Right atrium auricular region (tissue), 2 donors: Measurements from ENCODE around the gene UVRAG. TPM values are rescaled to one million over a fixed set of nuclear protein-coding genes. Genes with fewer than 3 reads are reported as not detected.
A peak's percentile ranks its signal among the peaks of the same experiment; 100 is the strongest.

Experiments
- DNase-seq: peaks from one replicate; pipeline ENCODE4 v3.0.0-alpha.2; 2019; ENCODE audit warnings: low spot score
- H3K27ac ChIP-seq, 2 donors: fragments of 200-600 bp; sonication (generic); 1 replicate in 1 of 2; 2 replicates in 1 of 2; pipeline ENCODE4 v1.5.1; 2016 to 2019
- H3K27me3 ChIP-seq, 2 donors: fragments of 200-600 bp; sonication (generic); one replicate each; pipeline versions ENCODE4 v1.5.1 to v1.6.0; 2017 to 2019
- H3K36me3 ChIP-seq: fragments of 200-600 bp; sonication (generic); one replicate; pipeline ENCODE4 v1.5.1; 2016
- H3K4me1 ChIP-seq, 2 donors: fragments of 200-600 bp; sonication (generic); one replicate each; pipeline versions ENCODE4 v1.5.1 to v1.6.0; 2017 to 2019
- H3K4me3 ChIP-seq, 2 donors: fragments of 200-600 bp; sonication (generic); 1 replicate in 1 of 2; 2 replicates in 1 of 2; pipeline ENCODE4 v1.5.1; 2017 to 2019; ENCODE audit warnings: mild to moderate bottlenecking in 1 of 2, moderate library complexity in 1 of 2
- H3K9me3 ChIP-seq, 2 donors: fragments of 200-600 bp; sonication (generic); one replicate each; pipeline ENCODE4 v1.5.1; 2019
- CTCF ChIP-seq, 2 donors: fragments of 200-600 bp; sonication (generic); IDR thresholded peaks; one replicate each; pipeline ENCODE4 v1.5.1; 2019; ENCODE audit warnings: antibody characterized with exemption in 2 of 2
- total RNA-seq, 2 donors: library from RNA; depleted of rRNA; stranded (reverse); fragments of >200 nt; gene quantifications; one replicate each; pipeline ENCODE4 v1.1.0, GENCODE V29; 2016

UVRAG gene
- total RNA-seq, 2 donors from 2014 or later = 13.2 to 13.9 TPM

GRCh38 chr11:75816561-75817239 lies 1.7 kb downstream of the UVRAG start:
- Histone ChIP-seq H3K27me3 (no peaks in the 10 kb centered on the region), H3K4me1 (peaks cover 0 to 51% of the 10 kb centered on the region in 2 donors), H3K4me3 (peak overlapping the region; percentile 89 to 99), H3K9me3 (no peaks in the 10 kb centered on the region), H3K36me3 (no peaks in the 10 kb centered on the region), H3K27ac (peak overlapping the region in 1 of 2 donors; percentile 97)
- no peak for TF ChIP-seq CTCF (IDR thresholded peaks at IDR 0.05)
- DNase-seq = no peak

GRCh38 chr11:75820645-75821044 lies 5.6 kb downstream of the UVRAG start:
- Histone ChIP-seq H3K27ac (no peak overlapping the region), H3K27me3 (no peaks in the 10 kb centered on the region), H3K4me3 (no peak overlapping the region), H3K4me1 (peaks cover 0 to 56% of the 10 kb centered on the region in 2 donors), H3K36me3 (no peaks in the 10 kb centered on the region), H3K9me3 (no peaks in the 10 kb centered on the region)
- no peak for DNase-seq
- no peak for TF ChIP-seq CTCF (IDR thresholded peaks at IDR 0.05)

GRCh38 chr11:75821202-75821601 lies 6.2 kb downstream of the UVRAG start:
- no peak for DNase-seq
- Histone ChIP-seq H3K27me3 (no peaks in the 10 kb centered on the region), H3K9me3 (no peaks in the 10 kb centered on the region), H3K4me3 (no peak overlapping the region), H3K4me1 (peaks cover 0 to 56% of the 10 kb centered on the region in 2 donors), H3K36me3 (no peaks in the 10 kb centered on the region), H3K27ac (no peak overlapping the region)
- no peak for TF ChIP-seq CTCF (IDR thresholded peaks at IDR 0.05)

GRCh38 chr11:75822541-75822940 lies 7.5 kb downstream of the UVRAG start:
- Histone ChIP-seq H3K27me3 (no peaks in the 10 kb centered on the region), H3K9me3 (no peaks in the 10 kb centered on the region), H3K4me1 (peaks cover 0 to 54% of the 10 kb centered on the region in 2 donors), H3K4me3 (no peak overlapping the region), H3K36me3 (no peaks in the 10 kb centered on the region), H3K27ac (no peak overlapping the region)
- no peak for DNase-seq
- no peak for TF ChIP-seq CTCF (IDR thresholded peaks at IDR 0.05)

GRCh38 chr11:75823415-75823814 lies 8.4 kb downstream of the UVRAG start:
- no peaks in the 10 kb centered on the region for H3K36me3 ChIP-seq
- no peak for DNase-seq
- H3K27ac ChIP-seq = no peak overlapping the region
- H3K27me3 ChIP-seq = no peaks in the 10 kb centered on the region
- no peak overlapping the region for H3K4me3 ChIP-seq
- no peak for TF ChIP-seq CTCF (IDR thresholded peaks at IDR 0.05)
- peaks cover 0 to 58% of the 10 kb centered on the region in 2 donors for H3K4me1 ChIP-seq
- no peaks in the 10 kb centered on the region for H3K9me3 ChIP-seq

- no peak for DNase-seq
- H3K27ac ChIP-seq = no peak overlapping the region
- TF ChIP-seq CTCF (IDR thresholded peaks at IDR 0.05) = no peak
- H3K36me3 ChIP-seq = no peaks in the 10 kb centered on the region
- peaks cover 0 to 55% of the 10 kb centered on the region in 2 donors for H3K4me1 ChIP-seq
- no peaks in the 10 kb centered on the region for H3K9me3 ChIP-seq
- H3K27me3 ChIP-seq = no peaks in the 10 kb centered on the region
- no peak overlapping the region for H3K4me3 ChIP-seq
Measured at GRCh38 chr11:75823946-75824345, 8.9 kb downstream of the UVRAG start.
